ENCODE data around the gene SYNDIG1L.

GRCh38 chr14:74462993-74463392 is 37.0 kb upstream of the SYNDIG1L start:
- no peak for TF ChIP-seq CTCF (IDR thresholded peaks at IDR 0.05; ENCODE audit: low read depth, low read length, missing input control)
- TF ChIP-seq MAX (IDR thresholded peaks at IDR 0.05) = no peak
- TF ChIP-seq YY1 (IDR thresholded peaks at IDR 0.05) = no peak
- TF ChIP-seq FOXA1 (IDR thresholded peaks at IDR 0.05) = no peak
- no peak for TF ChIP-seq REST (IDR thresholded peaks at IDR 0.05)
- no peak for TF ChIP-seq GABPA (IDR thresholded peaks at IDR 0.05 in 1 of 2, conservative IDR thresholded peaks at IDR 0.05 in 1 of 2)
- no peak for TF ChIP-seq ATF3 (IDR thresholded peaks at IDR 0.05)
- TF ChIP-seq JUND (IDR thresholded peaks at IDR 0.05) = no peak
- TF ChIP-seq HNF4A (conservative IDR thresholded peaks at IDR 0.05) = no peak
